Cerebellar nuclear complex (tissue), 1 donor: ENCODE measurements around the gene VMP1.
"Not testable (repeated sequence)": the region's sequence is repeated elsewhere in the genome, so short reads cannot be mapped to it uniquely, and the experiment has no call there.

ENCODE experiments used
- DNase-seq, 2 experiments: peaks; one replicate each; lab custom pipeline; 2025; lab: John Stamatoyannopoulos, UW

VMP1 gene

GRCh38 chr17:59779521-59779920 is 72.1 kb downstream of the VMP1 start:
- DNase-seq: no peak

DNA sequence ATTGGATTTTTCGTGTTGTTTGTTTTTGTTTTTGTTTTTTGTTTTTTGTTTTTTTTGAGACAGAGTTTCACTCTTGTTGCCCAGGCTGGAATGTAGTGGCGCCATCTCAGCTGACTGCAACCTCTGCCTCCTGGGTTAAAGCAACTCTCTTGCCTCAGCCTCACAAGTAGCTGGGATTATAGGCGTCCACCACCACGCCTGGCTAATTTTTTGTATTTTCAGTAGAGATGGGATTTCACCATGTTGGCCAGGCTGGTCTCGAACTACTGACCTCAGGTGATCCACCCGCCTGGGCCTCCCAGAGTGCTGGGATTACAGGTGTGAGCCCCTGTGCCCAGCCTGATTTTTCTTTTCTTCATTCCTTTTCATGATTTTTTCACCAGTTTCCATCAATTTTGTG is 73.1 kb downstream of the VMP1 start:
- DNase-seq: not testable (repeated sequence)

DNA sequence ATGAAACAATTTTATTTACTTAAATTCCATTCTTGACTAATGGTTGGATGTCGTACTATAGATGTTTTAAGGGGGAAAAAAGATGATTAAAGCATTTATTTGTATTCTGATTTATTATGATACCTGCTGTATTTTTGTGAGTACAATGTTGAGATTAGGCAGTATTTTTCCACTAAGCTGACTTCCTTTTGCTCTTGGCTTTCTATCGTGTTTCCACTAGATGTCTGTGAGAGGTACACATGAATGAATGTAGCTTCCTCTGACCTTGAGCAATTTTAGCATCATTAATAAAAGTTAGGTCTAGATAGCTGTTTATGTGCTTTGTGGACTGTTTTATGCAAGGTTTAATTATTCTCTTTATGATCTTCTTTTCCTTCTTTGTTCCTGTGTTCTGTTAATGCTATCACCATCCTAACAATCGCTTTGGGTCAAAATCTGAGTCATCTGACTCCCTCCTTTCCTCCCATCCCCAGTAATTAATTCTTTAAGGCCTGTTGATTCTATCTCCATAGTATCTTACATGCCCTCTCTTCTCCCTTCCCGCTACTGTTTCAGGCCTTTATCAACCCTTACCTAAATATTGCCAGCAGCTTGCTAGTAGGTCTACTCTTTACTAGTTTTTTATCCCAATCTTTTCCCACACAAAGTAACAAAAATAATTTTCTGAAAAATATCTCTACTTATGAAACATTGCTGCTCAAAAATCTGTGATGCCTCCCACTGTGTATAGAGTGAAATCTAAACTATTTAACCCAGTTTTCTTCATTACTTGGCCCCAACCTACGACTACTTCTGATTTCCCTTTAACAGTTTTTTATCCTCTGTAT is 76.0 kb downstream of the VMP1 start:
- no peak for DNase-seq

DNA sequence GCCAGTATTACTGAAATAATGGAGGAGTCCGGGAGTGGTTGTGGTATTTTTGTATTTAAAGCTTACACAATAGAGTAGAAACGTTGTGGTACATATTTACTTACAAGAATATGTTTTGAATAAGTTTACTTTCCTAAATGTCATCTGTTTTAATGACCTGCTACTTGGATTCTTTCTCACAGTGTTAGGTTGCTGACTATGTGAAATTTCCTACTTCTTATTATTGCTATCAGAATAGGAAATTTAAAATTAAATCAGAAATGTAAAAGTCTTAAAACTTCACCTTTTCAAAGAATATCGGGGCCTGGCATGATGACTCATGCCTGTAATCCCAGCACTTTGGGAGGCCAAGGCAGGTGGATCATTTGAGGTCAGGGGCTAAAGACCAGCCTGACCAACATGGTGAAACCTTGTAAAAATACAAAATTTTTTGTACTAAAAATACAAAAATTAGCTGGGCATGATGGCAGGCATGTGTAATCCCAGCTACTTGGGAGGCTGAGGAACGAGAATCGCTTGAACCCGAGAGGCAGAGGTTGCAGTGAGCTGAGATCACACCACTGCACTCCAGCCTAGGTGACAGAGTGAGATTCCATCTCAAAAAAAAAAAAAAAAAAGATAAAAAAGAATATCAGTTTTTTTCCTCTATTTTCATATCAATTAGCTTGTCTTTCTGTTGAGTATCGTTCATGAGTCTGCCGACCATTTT is 77.8 kb downstream of the VMP1 start:
- no peak for DNase-seq

DNA sequence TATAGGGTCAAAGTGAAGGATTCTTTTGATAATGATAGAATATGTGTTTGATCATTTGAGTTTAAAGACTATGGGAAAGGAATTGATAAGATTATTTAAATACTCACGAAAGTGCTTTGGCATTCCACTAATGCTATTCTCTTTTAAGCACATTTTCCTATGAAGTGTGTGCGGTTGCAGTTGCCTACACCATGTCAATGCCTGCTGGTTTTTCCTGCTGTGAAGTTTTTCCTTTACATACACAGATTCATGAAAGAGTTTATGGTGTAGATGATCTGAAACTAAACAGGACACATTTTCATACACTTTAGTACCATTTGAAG is 78.7 kb downstream of the VMP1 start:
- DNase-seq: no peak

GRCh38 chr17:59786536-59787319 is 79.3 kb downstream of the VMP1 start:
- DNase-seq: no peak

DNA sequence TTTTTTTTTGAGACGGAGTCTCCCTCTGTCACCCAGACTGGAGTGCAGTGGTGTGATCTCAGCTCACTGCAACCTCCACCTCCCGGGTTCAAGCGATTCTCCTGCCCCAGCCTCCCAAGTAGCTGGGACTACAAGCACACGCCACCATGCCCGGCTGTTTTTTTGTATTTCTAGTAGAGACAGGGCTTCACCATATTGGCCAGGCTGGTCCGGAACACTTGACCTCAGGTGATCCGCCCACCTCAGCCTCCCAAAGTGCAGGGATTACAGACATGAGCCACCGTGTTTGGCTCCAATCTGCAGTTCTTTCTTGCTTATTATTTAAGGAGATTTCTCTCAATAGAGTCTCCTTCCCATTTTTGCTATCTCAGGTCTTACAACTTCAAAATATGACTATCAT is 82.4 kb downstream of the VMP1 start:
- DNase-seq: not testable (repeated sequence)

DNA sequence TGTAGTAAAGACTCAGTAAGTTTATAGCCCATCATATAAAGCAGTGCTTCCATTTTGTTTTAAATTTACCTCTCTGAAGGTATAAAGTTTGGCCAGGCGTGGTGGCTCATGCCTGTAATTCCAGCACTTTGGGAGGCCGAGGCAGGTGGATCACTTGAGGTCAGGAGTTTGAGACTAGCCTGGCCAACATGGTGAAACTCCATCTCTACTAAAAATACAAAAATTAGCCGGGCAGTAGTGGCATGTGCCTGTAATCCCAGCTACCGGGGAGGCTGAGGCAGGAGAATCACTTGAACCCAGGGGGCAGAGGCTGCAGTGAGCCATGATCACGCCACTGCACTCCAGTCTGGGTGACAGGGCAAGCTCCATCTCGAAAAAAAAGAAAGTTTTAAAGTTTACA is 83.0 kb downstream of the VMP1 start:
- not testable (repeated sequence) for DNase-seq

GRCh38 chr17:59790910-59791309 is 83.5 kb downstream of the VMP1 start:
- no peak for DNase-seq

DNA sequence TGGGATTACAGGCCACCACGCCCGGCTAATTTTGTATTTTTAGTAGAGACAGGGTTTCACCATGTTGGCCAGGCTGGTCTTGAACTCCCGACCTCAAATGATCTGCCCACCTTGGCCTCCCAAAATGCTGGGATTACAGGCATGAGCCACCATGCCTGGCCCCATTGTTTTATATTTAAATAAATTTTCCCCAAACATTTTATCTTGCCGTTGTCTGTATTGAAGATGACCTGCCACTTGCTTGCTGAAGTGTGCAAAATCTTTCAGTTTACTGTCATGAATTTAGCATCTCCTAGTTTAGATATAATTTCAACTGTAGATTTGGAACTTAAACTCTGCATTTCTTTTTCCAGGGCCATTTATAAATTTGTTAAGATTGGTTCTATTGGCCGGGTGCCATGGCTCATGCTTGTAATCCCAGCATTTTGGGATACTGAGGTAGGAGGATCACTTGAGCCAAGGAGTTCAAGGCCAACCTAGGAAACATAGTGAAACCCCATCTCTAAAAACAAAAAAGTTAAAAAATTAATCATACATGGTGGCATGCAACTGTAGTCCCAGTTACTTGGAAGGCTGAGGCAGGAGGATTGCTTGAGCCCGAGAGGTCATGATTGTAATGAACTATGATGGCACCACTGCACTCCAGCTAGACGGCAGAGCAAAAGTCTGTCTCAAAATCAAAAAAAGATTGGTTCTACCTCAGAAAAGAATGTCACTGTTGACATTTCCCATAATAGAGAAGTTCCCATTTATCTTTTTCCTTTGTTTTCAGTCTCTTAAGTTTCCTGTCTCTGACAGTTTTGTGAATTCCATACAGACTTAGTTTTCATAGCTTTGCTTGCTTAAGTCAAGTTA is 84.4 kb downstream of the VMP1 start:
- DNase-seq: no peak

- DNase-seq: not testable (repeated sequence)
These were observed 85.0 kb downstream of the VMP1 start for GRCh38 chr17:59792458-59792823.

DNA sequence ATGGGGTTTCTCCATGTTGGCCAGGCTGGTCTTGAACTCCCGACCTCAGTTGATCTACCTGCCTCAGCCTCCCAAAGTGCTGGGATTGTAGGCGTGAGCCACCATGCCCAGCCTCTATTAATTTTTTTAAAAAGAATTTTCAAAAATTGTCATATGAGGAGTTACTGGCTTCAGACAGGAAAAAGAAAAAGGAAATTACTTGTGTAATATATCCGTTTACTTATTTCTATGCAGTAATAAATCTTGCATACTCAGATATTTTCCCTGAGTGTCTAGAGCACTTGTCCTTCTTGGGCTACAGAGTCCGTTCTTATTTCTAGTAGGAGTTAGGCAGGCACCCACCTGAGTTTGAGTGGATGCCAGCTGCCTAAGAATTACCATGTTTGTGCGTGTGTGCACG is 85.8 kb downstream of the VMP1 start:
- DNase-seq: no peak

GRCh38 chr17:59796138-59796537 is 88.7 kb downstream of the VMP1 start:
- no peak for DNase-seq

- no peak for DNase-seq
These were observed 89.3 kb downstream of the VMP1 start for GRCh38 chr17:59796785-59797205.

GRCh38 chr17:59798111-59798510 is 90.7 kb downstream of the VMP1 start:
- no peak for DNase-seq

- DNase-seq: no peak
These were observed 93.1 kb downstream of the VMP1 start for GRCh38 chr17:59800530-59800942.

DNA sequence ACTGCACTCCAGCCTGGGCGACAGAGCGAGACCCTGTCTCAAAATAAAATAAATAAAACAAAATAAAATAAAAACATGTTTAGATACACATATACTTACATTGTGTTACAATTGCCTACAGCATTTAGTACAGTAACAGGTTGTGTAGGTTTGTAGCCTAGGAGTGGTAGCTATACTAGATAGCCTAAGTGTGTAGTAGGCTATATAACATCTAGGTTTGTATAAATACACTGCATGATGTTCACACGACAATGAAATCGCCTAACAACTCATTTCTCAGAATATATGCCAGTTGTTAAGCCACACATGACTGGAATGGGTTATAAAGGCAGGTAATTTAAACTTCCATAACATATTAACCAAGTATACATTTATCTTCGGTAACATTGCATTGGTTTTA is 94.7 kb downstream of the VMP1 start:
- no peak for DNase-seq

DNA sequence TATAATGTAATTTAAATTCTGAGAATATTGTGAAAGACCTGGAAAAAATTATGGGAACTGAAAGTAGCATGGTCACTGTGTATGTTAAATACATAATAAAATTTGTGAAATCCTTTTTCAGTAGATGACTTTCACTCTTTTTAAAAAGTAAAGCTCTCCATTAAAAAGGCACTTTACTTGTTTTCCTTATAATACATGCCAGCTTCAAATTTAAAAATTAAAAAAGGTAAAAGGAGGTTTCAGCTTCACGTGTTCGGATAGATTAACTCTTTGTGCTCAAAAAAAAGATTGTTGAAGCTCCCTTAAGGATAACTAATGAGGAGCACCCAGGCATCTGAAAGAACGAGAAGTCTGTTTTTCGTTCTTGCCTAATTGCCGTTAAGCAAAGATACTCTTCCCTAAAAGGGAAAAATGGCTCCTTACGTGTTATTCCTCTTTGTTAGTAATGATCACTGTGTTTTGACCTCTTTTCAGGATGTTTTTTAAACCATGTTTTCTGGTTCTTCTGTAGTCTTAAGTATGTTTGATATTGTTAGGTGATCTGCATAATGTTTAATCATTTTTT is 97.5 kb downstream of the VMP1 start:
- DNase-seq: no peak

GRCh38 chr17:59806322-59806721 is 98.9 kb downstream of the VMP1 start:
- DNase-seq: not testable (repeated sequence)

- DNase-seq: no peak
These were observed 100.5 kb downstream of the VMP1 start for GRCh38 chr17:59807892-59808509.

DNA sequence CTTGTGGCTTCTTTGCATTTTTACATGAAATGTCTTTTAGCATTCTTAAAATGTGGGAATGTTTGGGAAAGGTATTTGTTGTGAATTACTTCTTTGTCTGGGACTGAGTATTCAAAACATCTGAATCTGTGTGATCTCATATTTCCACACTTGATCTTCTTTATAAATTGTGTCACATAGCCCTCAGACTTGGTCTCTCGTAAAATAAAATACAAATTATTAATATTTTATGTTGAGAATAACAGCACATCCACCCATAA is 103.4 kb downstream of the VMP1 start:
- DNase-seq: no peak
